Inflammatory macrophage treated with lipopolysaccharide for 1 hour (primary cell): ENCODE results near the gene GPR157.

Experiments
- DNase-seq, 2 donors: peaks; one replicate each; pipeline ENCODE4 v3.0.0-alpha.2; 2020 to 2022

The GPR157 gene

DNA sequence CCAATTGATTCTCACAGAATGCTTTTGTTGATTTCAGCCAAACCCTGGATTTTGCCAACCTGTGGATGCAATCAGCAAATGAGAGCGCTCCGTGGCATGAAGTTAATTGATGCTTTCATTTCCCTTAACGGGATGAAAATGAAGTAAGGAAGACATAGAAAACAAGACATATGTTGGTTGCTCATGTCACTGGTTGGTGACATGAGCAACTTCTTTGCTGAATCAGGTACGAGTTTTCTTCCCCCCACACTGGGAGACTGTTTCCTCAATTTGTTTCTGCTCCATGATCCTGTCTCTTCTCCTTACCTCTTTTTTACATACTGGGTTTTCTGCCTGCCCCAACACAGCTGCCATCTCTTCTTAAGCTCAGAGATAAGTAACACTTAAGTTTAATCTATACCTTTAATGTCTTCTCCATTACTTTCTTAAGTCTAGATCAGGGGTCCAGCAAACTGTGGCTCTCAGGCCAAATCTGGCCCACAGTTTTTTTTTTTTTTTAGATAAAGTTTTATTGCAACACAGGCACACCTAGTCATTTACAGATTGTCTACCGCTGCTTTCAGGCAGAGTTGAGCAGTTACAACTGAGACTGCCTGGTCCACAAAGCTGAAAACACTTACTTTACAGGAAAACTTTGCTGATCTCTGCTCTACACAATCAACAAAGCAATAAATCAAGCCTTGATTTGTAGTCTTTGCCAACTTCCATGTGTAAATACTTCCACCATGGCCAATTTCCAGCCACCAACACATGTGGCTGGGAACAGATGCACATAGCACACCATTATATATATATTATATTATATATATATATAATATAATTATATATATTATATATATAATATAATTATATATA lies 13.3 kb downstream of the GPR157 start:
- no peak for DNase-seq

DNA sequence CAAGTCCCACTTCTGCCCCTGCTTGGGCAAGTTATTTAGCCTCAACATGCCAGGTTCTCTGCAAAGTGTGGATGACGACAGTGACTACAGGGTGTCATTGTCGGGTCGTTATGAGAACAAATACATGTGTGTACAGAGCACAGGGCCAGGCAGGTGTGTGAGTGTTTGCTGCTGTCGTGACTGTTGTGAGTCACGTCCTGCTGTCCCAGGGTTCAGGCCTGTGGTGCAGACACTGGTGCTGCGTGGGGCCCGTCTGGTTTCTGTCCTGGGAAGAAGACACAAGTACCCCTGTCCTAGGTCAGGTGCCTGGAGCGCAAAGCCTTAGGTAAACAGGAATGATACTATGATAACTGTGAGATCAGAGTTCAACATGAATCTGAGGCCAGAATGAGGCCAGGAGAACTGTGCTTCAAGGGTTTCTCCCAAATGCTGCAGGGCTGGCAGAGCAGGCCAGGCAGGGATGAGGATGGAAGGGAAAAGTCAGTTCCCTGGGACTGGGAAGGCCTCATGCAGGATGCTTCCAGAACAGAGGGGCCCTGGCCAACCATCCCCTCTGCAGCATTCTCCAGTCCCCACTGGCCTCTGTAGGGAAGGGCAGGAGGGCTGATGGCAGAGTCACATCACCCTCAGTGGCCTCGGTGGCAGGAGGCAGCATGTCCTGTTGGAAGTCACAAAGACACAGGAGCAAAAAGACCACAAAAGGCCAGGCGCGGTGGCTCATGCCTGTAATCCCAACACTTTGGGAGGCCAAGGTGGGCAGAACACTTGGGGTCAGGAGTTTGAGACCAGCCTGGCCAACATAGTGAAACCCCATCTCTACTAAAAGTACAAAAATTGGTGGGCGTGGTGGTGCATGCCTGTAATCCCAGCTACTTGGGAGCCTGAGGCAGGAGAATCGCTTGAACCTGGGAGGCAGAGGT lies 15.7 kb downstream of the GPR157 start:
- DNase-seq: no peak

DNA sequence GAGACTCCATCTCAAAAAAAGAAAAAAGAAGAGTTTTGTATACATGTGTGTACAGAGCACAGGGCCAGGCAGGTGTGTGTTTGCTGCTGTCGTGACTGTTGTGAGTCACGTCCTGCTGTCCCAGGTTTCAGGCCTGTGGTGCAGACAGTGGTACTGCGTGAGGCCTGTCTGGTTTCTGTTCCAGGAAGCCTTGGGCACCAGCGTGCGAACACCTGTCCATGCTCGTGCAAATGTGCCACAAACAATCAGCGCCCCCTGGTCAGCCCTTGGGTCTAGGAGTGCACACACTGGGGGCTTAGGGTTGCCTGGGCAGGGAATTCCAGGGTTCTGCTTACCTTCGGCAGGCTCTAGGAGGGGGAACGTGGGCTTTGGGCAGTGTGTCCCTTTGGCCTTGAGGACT lies 16.9 kb downstream of the GPR157 start:
- DNase-seq: no peak

DNA sequence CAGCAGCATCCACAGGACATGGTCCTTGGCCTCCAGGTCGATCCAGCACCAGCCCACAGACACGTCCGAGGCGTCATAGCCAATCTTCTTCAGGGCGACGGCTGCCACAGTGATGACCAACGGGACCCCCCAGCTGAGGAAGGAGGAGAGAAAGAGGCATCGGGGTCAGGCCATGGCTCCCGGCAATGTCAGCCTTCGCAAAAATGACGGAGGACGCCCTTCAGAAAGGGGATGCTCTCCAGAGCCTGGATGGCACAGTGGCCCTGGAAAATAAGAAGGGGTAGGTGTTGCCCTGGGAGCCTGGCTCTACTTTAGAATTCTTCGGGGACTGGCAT lies 17.6 kb downstream of the GPR157 start:
- no peak for DNase-seq

DNA sequence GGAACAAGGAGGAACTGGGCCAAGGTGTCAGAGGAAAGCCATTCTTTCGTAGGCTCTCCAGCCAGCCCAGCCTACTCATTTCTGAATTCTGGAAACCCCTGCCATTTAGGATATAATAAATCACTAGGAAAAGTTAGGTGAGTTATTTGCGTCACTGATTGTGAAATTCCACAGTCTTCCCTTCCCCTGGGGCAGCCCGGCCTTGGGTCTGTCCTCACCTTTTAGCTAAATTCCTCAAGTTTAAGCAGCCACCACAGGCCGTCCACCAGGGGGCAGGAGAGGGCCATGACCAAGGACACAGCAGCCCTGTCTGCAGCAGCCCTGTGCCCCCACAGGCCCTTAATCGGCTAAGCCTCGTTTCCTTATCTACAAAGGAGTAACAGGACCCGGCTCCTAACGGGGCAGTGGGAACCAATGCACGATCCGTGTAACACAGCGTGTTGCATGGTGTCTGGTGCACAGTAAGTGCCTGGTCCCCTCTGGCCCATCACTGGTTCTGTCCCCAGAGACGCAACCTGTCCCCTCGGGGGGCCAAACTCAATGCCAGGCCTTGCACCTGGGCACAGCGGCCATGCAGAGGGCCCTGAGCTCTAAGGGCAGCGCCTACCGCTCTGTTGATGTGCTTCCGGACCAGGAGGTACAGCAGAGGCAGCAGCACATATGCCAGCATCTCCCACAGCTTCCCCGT lies 18.1 kb downstream of the GPR157 start:
- DNase-seq: peak; percentile 70 to 88

DNA sequence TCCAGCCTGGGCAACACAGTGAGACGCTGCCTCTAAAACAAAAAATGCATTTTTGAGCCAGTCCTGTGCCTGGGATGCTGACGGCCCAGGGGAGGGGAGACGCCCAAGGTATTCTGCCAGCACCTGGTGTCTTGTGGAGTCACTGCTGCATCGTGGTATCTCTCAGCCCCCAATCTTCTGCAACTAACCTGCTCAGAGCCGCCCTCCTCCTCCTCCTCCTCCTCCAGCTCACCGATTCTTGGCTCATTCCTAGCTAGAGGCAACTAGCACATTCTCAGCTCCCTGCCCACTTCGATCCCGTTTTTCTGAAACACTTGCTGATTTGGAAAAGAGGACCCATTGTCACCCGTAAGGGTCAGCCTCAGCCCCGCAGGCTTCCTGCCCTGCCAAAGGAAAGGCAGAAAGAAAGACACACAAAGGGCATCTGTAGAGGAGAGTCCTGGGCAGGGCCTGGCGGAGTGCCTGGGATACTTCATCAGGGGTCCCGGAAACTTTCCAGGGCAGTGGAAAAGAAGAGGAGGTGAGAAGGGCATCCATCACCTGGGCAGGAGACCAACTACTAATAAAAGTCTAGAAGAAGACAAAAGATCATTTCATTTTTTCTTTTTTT lies 20.7 kb downstream of the GPR157 start:
- DNase-seq: no peak

DNA sequence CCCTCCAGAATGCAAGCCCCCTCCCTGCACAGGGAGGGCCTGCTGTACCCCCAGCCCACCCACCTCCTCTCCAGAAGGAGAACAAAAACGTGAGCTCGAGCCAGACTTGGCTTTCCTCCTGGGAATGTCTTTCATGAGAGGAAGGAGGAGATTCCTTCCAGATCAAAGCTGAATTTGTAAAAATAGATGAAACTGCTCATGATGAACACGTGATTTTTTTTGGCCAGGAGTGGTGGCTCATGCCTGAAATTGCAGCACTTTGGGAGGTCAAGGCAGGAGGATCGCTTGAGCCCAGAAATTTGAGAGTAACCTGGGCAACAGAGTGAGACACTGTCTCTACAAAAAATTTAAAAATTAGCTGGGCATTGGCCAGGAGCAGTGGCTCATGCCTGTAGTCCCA lies 21.8 kb downstream of the GPR157 start:
- DNase-seq: no peak

DNA sequence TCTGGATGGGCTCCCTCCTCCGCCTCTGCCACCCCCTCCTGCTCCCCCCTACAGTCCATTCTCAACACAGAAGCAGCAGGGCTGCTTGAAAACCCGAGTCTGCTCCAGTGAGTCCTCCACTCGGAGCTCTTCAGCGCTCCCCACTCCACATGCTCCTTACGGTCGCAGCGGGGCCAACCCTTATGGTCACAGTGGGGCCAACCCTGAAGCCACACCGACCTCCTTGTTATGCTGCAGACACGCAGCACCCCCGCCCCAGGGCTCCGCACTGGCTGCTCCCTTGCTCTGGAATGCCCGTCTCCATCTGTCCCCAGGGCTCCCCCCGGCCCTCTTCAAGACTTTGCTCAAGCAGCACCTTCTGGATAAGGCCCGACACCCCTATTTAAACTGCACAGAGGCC lies 22.6 kb downstream of the GPR157 start:
- DNase-seq: no peak

DNA sequence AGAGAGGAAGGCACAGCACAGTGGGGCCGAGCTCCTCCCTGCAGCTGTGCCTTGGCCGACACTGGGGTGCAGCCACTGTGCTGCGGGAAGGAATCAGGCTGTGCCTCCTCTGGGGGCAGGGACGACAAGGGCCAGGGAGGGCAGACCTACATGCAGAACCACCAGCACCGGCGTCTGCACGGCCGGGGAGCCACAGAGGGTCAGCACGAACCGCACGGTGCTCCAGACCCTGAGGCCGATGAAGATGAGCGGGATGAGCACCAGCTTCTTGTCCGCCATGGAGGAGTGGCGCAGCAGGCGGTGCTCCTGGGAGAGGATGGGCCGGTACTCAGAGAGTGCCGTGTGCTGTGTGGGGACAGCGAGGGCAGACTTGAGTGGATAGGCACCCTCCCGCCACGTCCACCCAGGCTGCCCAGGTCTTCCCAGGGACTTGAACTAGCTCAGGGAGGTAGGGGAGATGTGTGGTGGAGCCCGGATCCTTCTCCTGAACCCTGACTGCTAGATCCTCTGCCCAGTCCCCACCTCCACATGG lies 23.5 kb downstream of the GPR157 start:
- DNase-seq: no peak

DNA sequence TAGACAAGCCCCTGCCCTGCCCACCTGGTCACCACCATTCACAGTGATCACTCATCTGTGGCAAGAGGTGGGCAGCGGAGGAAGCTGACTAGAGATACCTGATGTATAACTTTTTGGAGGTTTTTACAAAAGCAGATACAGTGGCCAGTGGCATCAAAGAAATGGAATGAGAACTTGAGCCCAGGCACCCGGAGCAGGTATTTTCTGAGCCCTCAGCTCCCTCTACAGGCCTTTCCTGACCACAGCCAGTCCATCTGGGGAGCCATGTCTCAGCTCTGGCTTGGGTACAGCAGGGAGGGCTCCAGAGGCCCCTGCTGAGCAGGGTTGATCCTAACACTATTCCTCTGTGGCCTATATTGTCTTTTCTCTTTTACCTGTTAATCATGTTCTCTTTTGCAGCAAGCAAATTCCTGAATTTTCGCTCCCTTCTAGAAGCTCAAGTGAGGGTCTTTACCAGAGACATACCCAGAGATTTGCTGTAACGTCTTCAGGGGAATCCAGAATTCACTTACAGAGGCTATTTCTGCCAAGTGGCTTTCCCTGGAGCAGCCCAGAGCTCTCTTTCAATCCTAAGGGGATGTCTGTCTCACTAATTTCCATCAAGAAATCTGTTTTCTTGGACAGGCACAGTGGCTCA lies 27.3 kb downstream of the GPR157 start:
- DNase-seq: peak; percentile 58 to 76

DNA sequence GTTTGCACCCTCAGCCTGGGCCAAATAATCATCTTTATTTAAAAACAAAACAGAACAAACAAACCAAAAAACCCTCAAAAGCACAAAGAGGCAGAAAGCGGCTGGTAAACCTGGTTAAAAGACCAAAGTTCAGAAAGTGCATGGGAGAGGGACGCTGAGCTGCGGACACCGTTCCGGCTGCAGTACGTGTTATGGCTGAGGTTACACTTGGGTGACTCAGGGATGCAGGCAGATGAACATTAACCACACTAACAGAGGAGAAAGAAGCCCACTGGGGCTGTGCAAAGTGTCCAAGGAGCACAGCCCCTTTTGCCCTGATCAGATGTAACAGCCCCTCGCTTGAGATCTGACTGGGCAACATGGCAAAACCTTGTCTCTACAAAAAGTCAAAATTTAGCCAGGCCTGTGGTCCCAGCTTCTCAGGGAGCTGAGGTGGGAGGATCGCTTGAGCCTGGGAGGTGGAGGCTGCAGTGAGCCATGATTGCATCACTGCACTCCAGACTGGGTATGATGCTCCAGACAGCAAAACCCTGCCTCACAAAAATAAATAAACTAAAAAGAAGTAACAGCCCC lies 28.3 kb downstream of the GPR157 start:
- no peak for DNase-seq

DNA sequence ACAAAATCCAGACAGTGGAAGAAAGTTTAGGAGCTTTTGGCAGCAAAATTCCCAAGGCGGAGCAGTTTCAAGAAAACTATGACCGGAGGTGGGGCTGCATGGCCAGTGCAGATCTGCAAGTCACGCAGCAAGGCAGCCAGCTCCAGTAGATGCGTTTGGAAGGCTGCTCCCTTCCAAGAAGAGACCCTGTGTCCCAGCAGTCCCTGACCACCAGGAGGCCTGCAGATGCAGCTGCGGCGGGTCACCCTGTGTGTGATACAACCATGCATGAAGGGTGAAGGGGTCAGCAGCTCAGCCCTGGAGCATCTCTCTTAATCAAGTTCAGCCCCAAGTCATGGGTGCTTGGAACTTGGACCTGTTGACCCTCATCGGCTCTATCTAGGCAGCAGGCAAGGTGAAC lies 29.3 kb downstream of the GPR157 start:
- no peak for DNase-seq

DNA sequence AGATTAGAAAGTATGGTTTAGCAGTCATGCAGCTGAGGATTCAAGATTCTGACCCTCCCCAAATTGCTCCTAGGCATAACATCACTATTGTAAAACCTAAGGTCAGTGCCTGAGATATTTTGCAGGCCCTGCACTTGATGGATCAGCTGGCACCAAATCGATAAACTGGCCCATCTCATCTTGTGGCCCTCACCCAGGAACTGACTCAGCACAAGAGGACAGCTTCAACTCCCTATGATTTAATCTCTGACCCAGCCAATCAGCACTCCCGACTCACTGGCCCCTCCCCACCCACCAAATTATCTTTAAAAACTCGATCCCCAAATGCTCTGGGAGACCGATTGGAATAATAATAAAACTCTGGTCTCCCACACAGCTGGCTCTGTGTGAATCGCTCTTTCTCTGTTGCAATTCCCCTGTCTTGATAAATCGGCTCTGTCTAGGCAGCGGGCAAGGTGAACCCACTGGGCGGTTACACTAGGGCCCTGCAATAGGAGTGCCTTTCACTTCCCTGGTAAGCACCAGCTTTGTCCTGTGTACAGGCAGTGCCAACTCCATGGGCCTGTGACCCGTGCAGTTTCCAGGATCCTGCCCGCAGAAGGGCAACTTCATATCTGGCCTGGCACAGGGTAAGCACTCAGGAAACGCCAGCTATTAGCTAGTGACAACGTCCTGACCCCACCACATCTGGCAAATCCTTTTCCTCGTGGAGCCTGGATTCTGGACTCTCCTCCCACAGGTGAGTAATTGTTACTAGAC lies 30.8 kb downstream of the GPR157 start:
- DNase-seq: no peak

DNA sequence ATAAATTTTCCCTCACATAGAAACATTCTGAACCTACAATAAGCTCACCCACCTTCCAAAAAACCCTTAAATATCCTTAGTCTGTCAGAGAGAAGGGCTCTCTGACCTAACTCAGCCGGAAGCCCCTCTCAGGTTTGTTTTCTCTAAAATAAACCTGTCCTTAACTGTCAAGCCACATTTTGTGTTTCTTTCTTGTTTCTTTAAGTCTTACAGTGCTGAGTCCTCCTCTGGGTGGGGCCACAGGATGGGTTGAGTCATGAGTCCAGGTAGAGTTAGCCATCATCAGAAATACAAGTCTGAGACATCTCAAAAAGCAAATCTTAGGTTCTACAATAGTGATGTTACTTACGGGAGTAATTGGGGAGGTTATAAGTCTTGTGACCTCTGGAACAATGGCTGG lies 33.1 kb downstream of the GPR157 start:
- no peak for DNase-seq

DNA sequence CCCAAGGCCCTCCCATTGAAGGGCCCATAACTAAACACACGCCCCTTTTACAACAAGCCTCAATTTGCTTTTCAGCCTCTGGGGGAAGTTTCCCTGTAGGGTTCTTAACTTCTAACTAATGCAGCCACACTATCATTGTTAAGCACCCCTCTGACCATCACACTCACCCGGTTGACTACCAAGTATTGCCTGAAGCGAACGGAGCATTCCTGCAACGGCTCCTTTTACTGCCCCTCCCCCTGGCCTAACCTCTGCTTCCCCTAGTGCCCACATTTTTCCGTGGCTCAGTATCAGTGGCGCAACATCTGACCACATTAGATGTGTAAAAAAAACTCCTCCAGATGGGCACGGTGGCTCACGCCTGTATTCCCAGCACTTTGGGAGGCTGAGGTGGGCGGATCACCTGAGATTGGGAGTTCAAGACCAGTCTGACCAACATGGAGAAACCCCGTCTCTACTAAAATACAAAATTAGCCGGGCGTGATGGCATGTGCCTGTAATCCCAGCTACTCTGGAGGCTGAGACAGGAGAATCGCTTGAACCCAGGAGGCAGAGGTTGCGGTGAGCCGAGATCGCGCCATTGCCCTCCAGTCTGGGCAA lies 34.8 kb downstream of the GPR157 start:
- DNase-seq: peak; percentile 26 to 35

DNA sequence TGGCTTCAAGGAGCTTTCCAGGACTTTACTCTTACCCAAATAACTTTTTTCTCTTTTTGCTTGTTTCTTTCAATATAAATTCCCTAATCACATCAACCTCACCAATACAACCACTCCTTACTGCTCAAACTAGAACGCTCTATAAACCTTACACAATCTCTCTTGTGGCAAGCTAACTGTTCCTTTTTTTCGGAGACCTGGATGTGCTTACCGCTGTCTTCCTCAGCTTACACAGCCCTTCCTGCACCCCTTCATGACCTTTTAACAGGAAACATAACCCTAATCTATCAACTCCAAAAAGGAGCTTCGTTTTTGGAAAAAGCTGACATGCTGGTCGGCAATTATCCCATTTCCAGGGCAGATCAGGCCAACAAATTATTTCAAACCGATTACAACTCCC lies 35.3 kb downstream of the GPR157 start:
- peak in 1 of 2 donors; percentile 25 for DNase-seq

DNA sequence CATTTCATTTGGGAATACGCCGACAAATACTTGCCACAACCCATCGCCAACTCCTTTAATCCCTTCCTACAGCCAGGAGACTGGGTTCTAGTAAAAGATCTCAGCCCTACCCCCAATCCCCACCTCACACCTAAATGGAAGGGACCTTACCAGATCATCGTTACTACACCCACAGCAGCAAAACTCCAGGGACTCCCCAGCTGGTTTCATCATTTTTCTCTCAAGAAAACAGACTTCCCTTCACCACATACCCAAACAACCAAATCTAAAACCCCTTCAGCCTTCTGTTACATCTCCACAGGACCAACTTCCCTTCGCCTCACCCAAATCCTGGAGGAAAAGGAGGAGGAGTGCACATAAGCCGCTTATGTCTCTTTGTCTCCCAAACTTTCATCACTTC lies 35.8 kb downstream of the GPR157 start:
- DNase-seq: peak; percentile 66 to 76

DNA sequence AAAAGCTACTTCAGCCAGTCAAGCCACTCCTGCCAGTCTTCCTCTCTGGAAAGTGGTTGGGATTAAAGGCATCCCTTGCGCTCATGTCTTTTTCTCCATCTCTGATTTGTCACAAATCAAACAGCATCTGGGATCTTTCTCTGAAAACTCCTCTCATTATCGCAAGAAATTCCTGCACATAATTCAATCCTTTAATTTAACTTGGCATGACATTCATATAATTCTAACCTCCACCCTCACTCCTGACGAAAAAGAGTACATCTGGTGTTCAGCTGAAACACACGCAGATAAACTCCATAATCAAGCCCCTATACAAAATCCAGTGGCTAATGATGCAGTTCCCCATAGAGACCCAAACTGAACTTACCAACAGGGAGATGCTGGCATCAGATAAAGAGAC lies 40.1 kb downstream of the GPR157 start:
- no peak for DNase-seq

DNA sequence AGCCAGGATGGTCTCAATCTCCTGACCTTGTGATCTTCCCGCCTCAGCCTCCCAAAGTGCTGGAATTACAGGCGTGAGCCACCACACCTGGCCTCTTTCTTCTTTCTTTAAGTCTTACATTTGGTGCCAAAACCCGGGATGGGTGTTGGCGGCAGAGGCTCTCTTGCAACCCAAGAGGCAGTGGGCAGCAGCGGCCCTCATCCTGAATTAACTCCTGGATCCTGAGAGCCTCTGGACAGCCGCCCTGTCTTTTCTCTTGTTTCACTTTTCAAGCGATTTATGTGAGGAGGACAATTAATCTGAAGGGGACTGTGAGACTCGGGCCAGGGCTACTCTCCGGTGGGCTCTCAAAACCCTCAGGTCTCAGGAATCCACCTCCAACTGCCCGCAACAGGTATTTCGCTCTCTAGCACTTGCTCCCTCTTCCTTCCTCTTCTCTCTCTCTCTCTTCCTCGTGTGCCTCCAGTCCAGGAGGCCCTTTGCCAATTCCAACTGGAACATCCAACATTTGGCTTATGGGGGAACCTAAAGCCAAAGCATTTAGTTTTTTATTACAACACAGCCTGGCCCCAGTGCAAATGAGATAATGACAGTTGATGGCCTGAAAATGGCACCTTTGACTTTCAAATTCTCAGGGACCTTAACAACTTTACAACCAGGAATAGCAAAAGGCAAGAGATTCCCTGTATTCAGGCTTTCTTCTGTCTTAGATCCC lies 41.3 kb downstream of the GPR157 start:
- DNase-seq: no peak

DNA sequence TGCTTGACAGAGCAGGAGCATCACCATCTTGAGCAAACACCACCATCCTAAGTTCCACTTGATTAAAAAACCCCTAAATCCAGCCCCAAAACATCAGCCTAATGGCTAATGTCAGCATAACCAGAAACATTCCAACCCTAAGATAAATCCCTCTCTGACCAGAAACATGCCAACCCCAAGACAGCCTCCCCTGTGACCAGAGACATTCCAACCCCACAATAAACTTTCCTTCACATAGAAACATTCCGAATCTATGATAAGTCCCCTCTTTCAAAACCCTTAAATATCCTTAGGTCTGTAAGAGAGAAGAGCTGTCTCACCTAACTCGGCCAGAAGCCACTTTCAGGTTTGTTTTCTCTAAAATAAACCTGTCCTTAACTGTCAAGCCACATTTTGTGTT lies 42.1 kb downstream of the GPR157 start:
- DNase-seq: no peak
